Lung microvascular endothelial cell (primary cell): ENCODE measurements around the gene FAM111B. TPM values are rescaled to one million over a fixed set of nuclear protein-coding genes. Genes with fewer than 3 reads are reported as not detected.
A peak's percentile ranks its signal among the peaks of the same experiment; 100 is the strongest.

Experiments
- DNase-seq, 2 donors: peaks; one replicate each; pipeline versions ENCODE4 v3.0.0 to v3.0.0-alpha.2; 2010; ENCODE audit warnings: low read depth in 2 of 2
- total RNA-seq: library from RNA; depleted of rRNA; stranded (reverse); fragments of >200 nt; gene quantifications from 2 replicates; pipeline ENCODE4 v1.2.1, GENCODE V29; 2014

The FAM111B gene
- total RNA-seq, 1 donor from 2014 or later, result 6.9 TPM

DNA sequence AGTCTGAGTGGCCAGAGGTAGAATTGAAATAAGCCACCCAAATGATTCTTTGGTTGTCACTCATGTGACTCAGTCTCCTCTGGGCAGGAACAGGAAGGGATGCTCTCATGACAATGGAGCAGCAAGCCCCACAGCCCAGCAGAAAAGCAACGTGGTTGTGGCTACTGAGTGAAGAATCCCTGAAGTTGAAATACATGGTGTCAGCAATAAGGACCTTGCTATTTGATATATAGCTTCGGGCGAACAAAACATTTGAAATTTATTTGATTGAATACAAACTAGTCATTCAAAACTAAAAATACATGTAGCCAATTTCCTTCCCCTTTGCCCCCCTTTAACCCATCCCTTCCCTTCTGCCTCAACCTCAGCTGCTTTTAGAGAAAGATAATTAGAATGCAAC is 50.4 kb downstream of the FAM111B start:
- peak; percentile 10 to 32 for DNase-seq

DNA sequence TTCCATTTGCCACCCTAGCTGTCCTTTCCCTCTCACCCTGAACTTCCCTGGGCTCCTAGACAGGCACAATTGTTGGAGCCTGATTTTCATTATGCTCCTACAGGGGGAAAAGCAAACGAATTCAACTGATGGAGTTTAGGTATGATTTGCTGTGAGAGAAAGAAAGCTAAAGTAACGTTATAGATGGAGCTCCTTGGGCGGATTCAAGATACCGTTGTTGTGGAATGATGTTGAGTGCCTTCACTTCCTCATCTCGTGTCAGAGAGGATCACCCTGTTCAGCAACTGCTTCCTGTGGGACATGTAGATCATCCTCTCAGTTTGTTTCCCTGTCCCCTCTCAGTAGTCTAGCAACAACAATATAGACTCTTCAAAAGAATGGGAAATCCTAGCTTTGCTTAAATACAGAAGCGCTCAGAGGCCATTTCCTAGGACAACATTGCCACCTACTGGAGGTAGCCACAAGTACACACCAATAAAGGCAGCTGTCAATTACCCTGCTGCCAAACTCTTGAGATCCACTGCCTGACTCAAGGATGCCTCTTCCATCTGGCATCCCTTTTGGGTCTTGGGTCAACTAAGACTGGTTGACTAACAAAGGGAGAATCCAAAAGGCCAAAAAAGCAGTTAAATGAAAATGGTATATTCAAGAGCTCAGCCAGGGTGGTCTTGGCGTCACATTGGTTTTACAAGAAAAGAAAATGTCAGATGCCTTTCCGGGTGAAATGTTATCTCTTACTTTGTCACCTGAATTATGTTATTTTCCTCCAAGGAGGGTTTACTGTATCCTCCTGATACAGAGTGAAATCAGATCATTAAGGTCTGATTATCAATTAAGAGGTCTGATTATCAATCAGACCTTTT is 51.4 kb downstream of the FAM111B start:
- peak; percentile 81 to 90 for DNase-seq

DNA sequence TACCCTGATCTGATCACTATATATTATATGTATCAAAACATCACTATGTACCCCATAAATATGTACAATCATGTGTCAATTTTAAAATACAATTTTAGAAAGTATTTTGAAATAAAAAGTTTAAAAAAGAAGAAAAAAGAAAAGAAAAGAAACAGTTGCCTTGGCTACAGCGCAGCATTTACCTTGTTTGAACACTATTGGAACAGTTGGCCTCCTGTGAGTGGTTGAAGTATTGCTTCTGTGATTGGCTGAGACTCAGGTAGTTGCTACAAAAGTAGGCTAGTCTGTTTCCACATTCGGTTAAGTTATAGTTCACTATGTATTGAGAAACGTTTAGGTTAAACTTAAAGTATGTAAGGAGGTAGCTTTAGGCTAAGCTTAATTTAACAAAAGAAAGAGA is 57.0 kb downstream of the FAM111B start:
- no peak for DNase-seq

DNA sequence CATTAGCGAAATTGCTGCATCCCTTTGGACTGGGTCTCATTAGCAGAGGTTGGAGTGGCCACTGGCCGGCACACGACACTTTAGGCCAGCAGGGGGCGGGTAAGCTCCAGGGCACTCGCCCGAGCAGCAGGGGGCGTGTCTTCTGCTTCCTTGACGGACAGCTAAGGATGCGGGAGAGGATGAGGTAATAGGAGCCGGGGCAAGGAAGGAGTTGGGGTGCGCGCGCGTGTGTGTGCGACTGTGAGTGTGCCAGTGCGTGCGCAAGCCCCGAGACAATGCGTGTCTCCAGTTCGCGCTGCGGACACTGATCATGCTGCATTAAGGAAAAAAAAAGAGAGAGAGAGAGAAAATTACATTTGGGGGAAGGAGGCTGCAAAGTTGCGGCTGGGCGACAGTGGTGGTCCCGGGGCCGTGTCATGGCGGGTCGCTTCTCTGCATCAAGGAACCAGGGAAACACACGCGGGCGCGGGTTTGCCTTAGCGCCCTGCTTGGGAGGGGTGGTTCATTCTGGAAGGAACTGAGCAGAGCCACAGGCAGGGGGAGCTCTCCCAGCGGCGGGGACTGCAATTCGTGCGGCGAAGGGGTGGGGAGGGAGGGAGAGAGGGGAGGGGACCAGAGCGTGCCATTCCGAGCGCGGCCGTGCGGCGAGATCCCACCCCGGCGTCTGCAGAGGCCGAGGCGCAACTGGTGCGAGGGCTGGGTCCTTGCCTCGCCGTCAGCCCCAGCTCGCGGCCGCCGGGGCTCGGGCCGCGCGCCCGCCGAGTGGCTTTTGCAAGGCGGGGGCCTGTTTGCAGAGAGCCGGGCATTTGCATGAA is 64.7 kb downstream of the FAM111B start, which contains the start of gene DTX4:
Gene DTX4, plus strand, starts transcription at position 625 of the 815 bp plus-strand sequence. CDS start 464 bp downstream, outside the sequence.
- DNase-seq, result peak; percentile 91 to 93

DNA sequence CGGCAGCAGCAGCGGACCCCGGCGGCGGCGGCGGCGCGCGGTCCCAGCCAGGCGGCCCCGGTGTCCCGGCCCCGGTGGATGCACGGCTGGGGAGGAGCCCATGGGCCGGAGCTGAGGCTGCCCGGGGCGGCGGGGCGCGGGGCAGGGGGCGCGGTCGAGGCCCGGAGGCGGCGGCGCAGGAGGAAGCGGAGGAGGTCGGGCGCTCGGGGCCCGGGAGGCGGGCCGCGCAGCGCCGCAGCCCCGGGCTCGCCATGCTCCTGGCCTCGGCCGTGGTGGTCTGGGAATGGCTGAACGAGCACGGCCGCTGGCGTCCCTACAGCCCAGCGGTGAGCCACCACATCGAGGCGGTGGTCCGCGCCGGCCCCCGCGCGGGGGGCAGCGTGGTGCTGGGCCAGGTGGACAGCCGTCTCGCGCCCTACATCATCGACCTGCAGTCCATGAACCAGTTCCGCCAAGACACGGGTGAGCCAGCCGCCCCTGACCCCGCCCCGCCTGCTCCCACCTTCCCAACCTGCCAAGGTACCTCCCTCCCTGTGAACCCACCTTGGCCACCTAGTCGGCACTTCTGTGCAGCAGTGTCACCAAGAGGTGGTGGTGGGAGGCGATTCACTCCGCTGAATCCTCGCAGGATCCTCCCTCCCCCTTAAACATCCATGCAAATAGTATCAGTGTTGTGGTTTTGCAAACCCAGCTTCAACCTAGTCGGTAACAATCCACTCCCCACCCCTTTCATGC is 65.5 kb downstream of the FAM111B start:
- DNase-seq, result no peak

DNA sequence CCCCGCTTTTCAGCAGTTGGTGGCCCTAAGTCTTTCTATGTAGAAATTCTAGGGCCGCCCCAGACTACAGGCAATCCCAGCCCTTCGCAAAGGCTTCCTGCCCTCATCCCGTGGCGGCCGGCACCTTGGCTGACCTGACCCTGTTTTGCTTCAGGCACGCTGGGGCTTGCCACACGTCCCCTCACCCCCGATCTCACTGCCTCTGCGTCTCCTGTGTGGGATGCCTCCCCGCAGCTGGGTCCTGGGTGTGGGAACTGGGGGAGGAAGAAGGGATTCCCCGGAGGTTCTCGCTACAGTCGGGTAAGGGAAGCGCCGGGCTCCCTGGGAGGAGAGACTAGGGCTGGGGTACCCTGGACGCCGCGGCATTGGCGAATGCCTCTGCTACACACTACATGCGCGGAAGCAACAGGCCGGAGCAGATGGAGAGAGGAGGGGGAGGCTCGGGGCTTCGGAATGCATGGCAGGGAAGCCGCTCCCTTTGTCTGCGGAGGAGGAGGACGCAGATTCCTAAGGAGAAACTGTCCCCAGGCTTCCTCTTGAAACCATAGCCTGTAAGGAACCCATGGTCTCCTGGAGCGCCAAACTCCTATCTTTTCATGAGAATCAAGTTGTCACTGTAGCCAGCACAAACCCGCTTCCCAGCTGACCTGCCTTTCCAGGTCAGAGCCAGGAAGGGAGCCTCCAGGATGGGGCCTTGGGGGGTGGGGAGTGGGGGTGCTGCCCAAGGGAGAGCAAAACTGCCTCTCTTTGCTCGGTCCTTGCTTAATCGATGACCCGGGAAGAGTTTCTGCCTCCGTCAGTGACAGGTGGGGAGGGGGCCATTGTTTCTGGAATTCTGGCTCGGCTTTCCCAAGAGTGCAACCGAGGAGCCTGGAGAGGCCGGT is 66.3 kb downstream of the FAM111B start:
- DNase-seq, result peak in 1 of 2 donors; percentile 10

DNA sequence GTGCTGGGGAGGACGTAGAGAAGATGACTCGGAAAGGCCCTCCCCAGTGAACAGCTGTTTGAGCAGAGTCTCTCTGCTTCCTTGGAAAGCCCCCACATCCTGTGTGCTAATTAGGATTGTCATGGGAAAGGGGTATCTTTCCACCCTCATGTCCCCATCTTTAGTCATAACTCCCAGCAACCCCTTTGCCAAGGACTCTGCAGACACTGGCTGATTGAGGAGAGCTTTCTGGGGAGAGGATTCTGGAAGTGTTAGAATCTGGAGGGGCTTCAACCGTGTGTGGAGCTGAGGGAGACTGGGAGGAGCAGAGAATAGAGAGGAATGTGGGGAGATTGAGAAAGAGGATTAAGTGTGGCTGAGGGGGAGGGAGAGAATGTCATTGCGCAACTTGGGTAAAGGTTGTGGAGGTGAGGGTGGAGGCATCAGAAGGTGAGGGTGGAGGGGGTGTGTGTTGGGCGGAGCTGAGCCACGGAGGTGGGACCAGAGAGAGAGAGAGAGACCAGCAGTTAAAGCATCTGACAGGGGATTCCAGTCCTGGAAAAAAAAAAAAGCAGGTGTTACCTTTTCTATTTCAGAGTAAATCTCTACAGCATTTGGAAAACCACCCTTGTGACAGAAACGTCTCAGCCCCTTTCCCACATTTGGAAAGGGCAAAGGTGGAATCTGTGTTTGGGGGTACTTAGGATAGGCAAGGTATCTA is 67.1 kb downstream of the FAM111B start:
- peak in 1 of 2 donors; percentile 28 for DNase-seq

DNA sequence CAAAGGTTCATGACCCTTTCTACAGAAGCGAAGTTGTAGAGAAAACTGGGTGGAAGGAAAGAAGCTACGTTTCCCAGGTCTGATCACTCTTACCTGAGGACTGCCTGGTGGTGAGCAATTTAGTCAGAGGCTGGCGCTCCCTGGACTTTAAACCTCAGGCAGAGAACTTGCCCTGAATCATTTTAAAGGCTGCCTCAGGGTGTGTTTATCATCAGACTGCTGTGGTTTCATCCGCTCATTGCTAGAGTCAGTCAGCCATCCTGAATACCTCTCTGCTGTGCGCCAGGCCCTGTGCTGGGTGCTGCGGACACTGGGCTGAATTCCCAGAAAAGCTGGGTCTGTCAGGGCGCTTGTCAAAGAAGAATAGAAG is 67.6 kb downstream of the FAM111B start:
- no peak for DNase-seq

DNA sequence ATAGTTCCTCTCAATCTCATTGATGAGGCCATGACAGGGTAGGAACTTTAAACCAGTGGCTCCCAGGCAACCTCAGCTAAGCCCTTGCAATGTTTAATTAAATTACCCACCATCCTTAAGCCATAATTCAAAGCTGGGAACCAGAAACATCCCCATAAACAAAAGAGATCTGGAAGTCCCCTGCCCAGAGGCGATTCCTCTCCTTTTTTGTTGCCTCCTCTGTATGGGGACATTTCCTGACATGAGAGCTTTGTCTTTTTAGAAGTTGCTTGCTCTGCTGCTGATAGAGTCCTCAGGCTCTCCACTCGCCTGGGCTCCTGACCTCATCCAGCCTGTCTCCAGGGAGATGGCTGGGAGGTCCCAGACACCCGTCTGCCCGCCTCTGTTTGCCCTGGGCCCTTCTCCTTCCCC is 68.1 kb downstream of the FAM111B start:
- DNase-seq, result no peak

DNA sequence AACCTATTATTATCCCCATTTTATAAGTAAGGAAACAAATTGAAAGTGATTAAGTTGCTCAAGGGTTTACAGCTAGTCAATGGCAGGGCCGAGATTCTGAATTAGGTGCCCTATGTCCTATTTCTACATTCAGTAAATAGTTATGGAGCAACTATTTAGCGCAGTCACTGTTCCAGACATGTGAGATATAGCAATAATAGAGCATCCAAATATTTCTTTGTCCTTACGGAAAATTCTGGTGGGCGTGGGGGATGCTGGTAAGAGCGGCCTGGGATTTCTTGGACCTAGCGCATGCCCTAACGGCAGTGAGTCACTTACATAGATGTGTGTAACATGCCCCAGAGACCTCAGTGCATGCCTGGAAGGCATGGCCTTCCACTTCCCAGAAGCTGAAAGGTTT is 69.3 kb downstream of the FAM111B start:
- no peak for DNase-seq

Other genes starting within 250 kb of the FAM111B start
- not detected in 2 replicates for gene GLYATL1, start 167.7 kb upstream of the FAM111B start, total RNA-seq
- not detected in 2 replicates for gene GLYATL1B, start 20.9 kb upstream of the FAM111B start, total RNA-seq
- gene FAM111A, start 35.6 kb downstream of the FAM111B start, total RNA-seq, result 26.4 and 52.6 TPM in 2 replicates
- 8.7 and 61.5 TPM in 2 replicates for gene DTX4, start 64.9 kb downstream of the FAM111B start, total RNA-seq
- gene MPEG1, start 105.7 kb downstream of the FAM111B start, total RNA-seq, result not detected in 2 replicates